GM23248 (cell line): ENCODE results near the gene SLC11A1.

Experiments used
- EZH2 ChIP-seq: fragments of 200-600 bp; sonication (generic); IDR thresholded peaks from 2 replicates; pipeline ENCODE4 v1.6.1; 2018; ENCODE audit warnings: antibody characterized with exemption, mild to moderate bottlenecking; ENCODE audit not compliant: insufficient read depth, poor library complexity, severe bottlenecking
- EZH2phosphoT487 ChIP-seq: fragments of 200-600 bp; sonication (generic); IDR thresholded peaks from 2 replicates; pipeline ENCODE4 v1.6.1; 2018; ENCODE audit warnings: antibody characterized with exemption, moderate library complexity, mild to moderate bottlenecking, low read depth; ENCODE audit not compliant: insufficient read depth

GRCh38 chr2:218354850-218355443 lies 27.1 kb upstream of the SLC11A1 start:
- TF ChIP-seq EZH2 (no peak), EZH2phosphoT487 (no peak)
